Keratinocyte (primary cell): Measurements from ENCODE around the gene PALD1. TPM values are rescaled to one million over a fixed set of nuclear protein-coding genes. Genes with fewer than 3 reads are reported as not detected.

Experiments used
- DNase-seq: peaks from one replicate; pipeline ENCODE4 v3.0.0-alpha.2; 2011; ENCODE audit warnings: low read depth, missing footprints, low spot score
- FAIRE-seq: peaks from 2 replicates; lab custom pipeline; 2011; peaks lifted over from hg19 to GRCh38; lab: Jason Lieb, UNC
- H2AFZ ChIP-seq: 2 replicates; pipeline ENCODE4 v1.6.0; 2012; ENCODE audit warnings: low read length, control low read depth, inconsistent platforms; ENCODE audit not compliant: control insufficient read depth
- H3K27ac ChIP-seq: 2 replicates; pipeline ENCODE4 v1.5.1; 2011; ENCODE audit warnings: low read length; ENCODE audit not compliant: control insufficient read depth, insufficient read depth
- H3K27me3 ChIP-seq: 3 replicates; pipeline ENCODE4 v1.6.0; 2011; ENCODE audit warnings: low read length; ENCODE audit not compliant: control insufficient read depth, insufficient read depth; ENCODE audit errors: extremely low read depth
- H3K36me3 ChIP-seq, 2 experiments: 2 replicates in 1 of 2; 3 replicates in 1 of 2; pipeline ENCODE4 v1.5.1; 2011; ENCODE audit warnings: low read length in 2 of 2, mild to moderate bottlenecking in 1 of 2; ENCODE audit not compliant: control insufficient read depth in 2 of 2, insufficient read depth in 2 of 2; ENCODE audit errors: extremely low read depth in 1 of 2
- H3K4me1 ChIP-seq: 3 replicates; pipeline ENCODE4 v1.5.1; 2011; ENCODE audit warnings: low read length; ENCODE audit not compliant: control insufficient read depth, insufficient read depth; ENCODE audit errors: extremely low read depth
- H3K4me2 ChIP-seq: 3 replicates; pipeline ENCODE4 v1.6.0; 2011; ENCODE audit warnings: low read depth, low read length; ENCODE audit not compliant: control insufficient read depth, insufficient read depth; ENCODE audit errors: extremely low read depth
- H3K4me3 ChIP-seq, 3 experiments: fragments of 200-600 bp in 1 of 3; sonication (generic) in 1 of 3; 2 replicates in 2 of 3; 3 replicates in 1 of 3; pipeline ENCODE4 v1.5.1; 2011 to 2016; ENCODE audit warnings: low read length in 3 of 3, mild to moderate bottlenecking in 3 of 3, control low read depth in 2 of 3, inconsistent platforms in 1 of 3, low read depth in 1 of 3, mixed read lengths in 1 of 3, mixed run types in 1 of 3, moderate library complexity in 1 of 3; ENCODE audit not compliant: control insufficient read depth in 2 of 3, insufficient read depth in 2 of 3; ENCODE audit errors: extremely low read depth in 1 of 3
- H3K79me2 ChIP-seq: 2 replicates; pipeline ENCODE4 v1.6.0; 2012; ENCODE audit warnings: low read length; ENCODE audit not compliant: control insufficient read depth, insufficient read depth
- H3K9ac ChIP-seq: 3 replicates; pipeline ENCODE4 v1.6.0; 2011; ENCODE audit warnings: low read length; ENCODE audit not compliant: control insufficient read depth, insufficient read depth; ENCODE audit errors: extremely low read depth
- H3K9me1 ChIP-seq: 3 replicates; pipeline ENCODE4 v1.6.0; 2011; ENCODE audit warnings: low read length; ENCODE audit not compliant: control insufficient read depth, insufficient read depth; ENCODE audit errors: extremely low read depth
- H3K9me3 ChIP-seq: 2 replicates; pipeline ENCODE4 v1.5.1; 2012; ENCODE audit warnings: low read depth, low read length; ENCODE audit not compliant: control insufficient read depth
- H4K20me1 ChIP-seq: 3 replicates; pipeline ENCODE4 v1.6.0; 2011; ENCODE audit warnings: low read length; ENCODE audit not compliant: control insufficient read depth, insufficient read depth; ENCODE audit errors: extremely low read depth
- EZH2 ChIP-seq: IDR thresholded peaks from one replicate; pipeline ENCODE4 v1.6.1; 2012; ENCODE audit warnings: inconsistent platforms, mild to moderate bottlenecking, low read length, moderate library complexity
- dilution Hi-C: fragments of 300-500 bp; cut with MboI; formaldehyde crosslinking; loops from one replicate; pipeline ENCODE4 v1.7.0; 2020; ENCODE audit warnings: low sequenced_read_pairs; ENCODE audit not compliant: extremely low pct_ligation_motif_present
- polyA plus RNA-seq, 5 experiments: library from polyadenylated mRNA; depleted of rRNA in 3 of 5; stranded (reverse) in 3 of 5; stranded (forward) in 1 of 5; unstranded in 1 of 5; fragments of >200 nt; gene quantifications; 1 replicate in 1 of 5; 2 replicates in 3 of 5; 3 replicates in 1 of 5; pipeline versions ENCODE4 v1.2.1 to v1.2.3, GENCODE V29; 2011 to 2012; ENCODE audit warnings: missing spikeins in 2 of 5, low read depth in 1 of 5, low replicate concordance in 1 of 5
- TF ChIP-seq, protein P1 (sequence below), 3 experiments: IDR thresholded peaks in 1 of 3; conservative IDR thresholded peaks in 1 of 3; optimal IDR thresholded peaks in 1 of 3; 2 replicates in 2 of 3; 3 replicates in 1 of 3; pipeline versions ENCODE3 to v1.5.1; 2011; ENCODE audit warnings: low read length in 3 of 3, mild to moderate bottlenecking in 3 of 3, moderate library complexity in 2 of 3, control low read depth in 1 of 3, inconsistent platforms in 1 of 3; ENCODE audit not compliant: insufficient read depth in 2 of 3; ENCODE audit errors: extremely low read depth in 1 of 3

The PALD1 gene
- polyA plus RNA-seq, 1 donor (not counting 4 experiments of a cell fraction or from before 2014, with no cell fraction given): 0.83 TPM

DNA sequence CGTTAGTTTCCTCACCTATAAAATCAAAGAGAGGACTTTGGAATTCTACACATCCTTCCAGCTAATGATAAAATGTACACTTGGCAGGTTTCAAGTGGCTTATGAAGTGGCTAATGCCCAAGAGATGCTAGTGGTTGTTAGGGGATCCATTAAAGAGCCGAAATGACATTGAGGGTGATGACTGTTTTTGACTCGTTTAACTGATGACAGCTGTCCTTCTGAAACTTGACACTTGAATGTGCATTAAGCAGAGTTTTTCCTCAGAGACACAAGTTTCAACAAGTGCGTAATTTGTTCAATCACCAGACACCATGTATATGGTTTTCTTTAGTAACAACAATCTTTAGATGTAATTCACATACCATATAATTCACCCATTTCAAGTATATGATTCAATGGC is 125.5 kb downstream of the PALD1 start:
- Histone ChIP-seq H3K79me2 (no peaks in the 10 kb centered on the region), H3K4me3 (no peak overlapping the region), H2AFZ (no peak overlapping the region), H3K4me2 (no peak overlapping the region), H3K9me1 (no peaks in the 10 kb centered on the region), H3K4me1 (peaks cover 2% of the 10 kb centered on the region), H3K9ac (no peak overlapping the region), H3K9me3 (no peaks in the 10 kb centered on the region), H4K20me1 (no peaks in the 10 kb centered on the region), H3K27ac (no peak overlapping the region), H3K27me3 (no peaks in the 10 kb centered on the region), H3K36me3 (no peaks in the 10 kb centered on the region)
- dilution Hi-C loops: no loop called here
- FAIRE-seq: no peak
- TF ChIP-seq, protein P1, sequence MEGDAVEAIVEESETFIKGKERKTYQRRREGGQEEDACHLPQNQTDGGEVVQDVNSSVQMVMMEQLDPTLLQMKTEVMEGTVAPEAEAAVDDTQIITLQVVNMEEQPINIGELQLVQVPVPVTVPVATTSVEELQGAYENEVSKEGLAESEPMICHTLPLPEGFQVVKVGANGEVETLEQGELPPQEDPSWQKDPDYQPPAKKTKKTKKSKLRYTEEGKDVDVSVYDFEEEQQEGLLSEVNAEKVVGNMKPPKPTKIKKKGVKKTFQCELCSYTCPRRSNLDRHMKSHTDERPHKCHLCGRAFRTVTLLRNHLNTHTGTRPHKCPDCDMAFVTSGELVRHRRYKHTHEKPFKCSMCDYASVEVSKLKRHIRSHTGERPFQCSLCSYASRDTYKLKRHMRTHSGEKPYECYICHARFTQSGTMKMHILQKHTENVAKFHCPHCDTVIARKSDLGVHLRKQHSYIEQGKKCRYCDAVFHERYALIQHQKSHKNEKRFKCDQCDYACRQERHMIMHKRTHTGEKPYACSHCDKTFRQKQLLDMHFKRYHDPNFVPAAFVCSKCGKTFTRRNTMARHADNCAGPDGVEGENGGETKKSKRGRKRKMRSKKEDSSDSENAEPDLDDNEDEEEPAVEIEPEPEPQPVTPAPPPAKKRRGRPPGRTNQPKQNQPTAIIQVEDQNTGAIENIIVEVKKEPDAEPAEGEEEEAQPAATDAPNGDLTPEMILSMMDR (optimal IDR thresholded peaks at IDR 0.05 in 1 of 3, IDR thresholded peaks at IDR 0.05 in 1 of 3, conservative IDR thresholded peaks at IDR 0.05 in 1 of 3; ENCODE audit: extremely low read depth in 1 of 3, insufficient read depth in 2 of 3, low read length in 3 of 3): no peak
- no peak for TF ChIP-seq EZH2
- DNase-seq: no peak

DNA sequence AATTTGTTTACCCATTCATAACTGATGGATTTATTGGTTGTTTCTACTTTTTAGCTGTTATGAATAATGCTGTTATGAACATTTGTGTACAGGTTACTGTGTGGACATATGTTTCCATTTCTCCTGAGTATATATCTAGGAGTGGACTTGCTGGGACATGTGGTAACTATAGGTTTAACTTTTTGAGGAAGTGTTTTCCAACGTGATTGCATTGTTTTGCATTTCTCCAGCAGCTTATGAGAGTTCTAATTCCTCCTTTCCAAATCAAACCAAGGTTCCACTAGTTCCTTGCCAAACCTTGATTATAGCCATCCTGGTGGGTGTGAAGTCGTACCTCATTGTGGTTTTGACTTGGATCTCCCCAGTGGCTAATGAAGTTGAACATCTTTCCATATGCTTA is 126.6 kb downstream of the PALD1 start:
- no peak overlapping the region for H3K9ac ChIP-seq
- H3K4me3 ChIP-seq: no peak overlapping the region
- no peaks in the 10 kb centered on the region for H3K9me3 ChIP-seq
- no peaks in the 10 kb centered on the region for H3K36me3 ChIP-seq
- FAIRE-seq (no peak), DNase-seq (no peak)
- H3K4me1 ChIP-seq: peaks cover 2% of the 10 kb centered on the region
- no peaks in the 10 kb centered on the region for H4K20me1 ChIP-seq
- dilution Hi-C loops: no loop called here
- no peak overlapping the region for H2AFZ ChIP-seq
- no peak overlapping the region for H3K4me2 ChIP-seq
- no peak for TF ChIP-seq EZH2
- TF ChIP-seq, protein P1 (optimal IDR thresholded peaks at IDR 0.05 in 1 of 3, IDR thresholded peaks at IDR 0.05 in 1 of 3, conservative IDR thresholded peaks at IDR 0.05 in 1 of 3; ENCODE audit: extremely low read depth in 1 of 3, insufficient read depth in 2 of 3, low read length in 3 of 3): no peak
- H3K27me3 ChIP-seq: no peaks in the 10 kb centered on the region
- no peaks in the 10 kb centered on the region for H3K9me1 ChIP-seq
- H3K79me2 ChIP-seq: no peaks in the 10 kb centered on the region
- no peak overlapping the region for H3K27ac ChIP-seq
